PC-3 (cell line): Measurements from ENCODE around the gene SFXN2. TPM values are rescaled to one million over a fixed set of nuclear protein-coding genes. Genes with fewer than 3 reads are reported as not detected.

Experiments
- ATAC-seq: fragments of 200-7000 bp; cut with Tn5 transposase; 2 replicates; pipeline ENCODE4 v1.9.1; 2020; ENCODE audit warnings: mild to moderate bottlenecking, moderate library complexity
- BruUV-seq: library from RNA; stranded (reverse); fragments of 400-500 nt; replicated peaks from 2 replicates; lab custom pipeline; 2021; lab: Mats Ljungman, UMichigan
- CTCF ChIA-PET: fragments of 300-600 bp; sonication (Branson Sonifier 250); formaldehyde crosslinking; loops from one replicate; lab custom pipeline; 2022; ENCODE audit warnings: antibody characterized with exemption; lab: Charles Lee
- POLR2A ChIA-PET: fragments of 300-600 bp; sonication (Branson Sonifier 250); formaldehyde crosslinking; loops from one replicate; lab custom pipeline; 2022; ENCODE audit warnings: antibody characterized with exemption; ENCODE audit not compliant: unreplicated experiment; lab: Charles Lee
- DNase-seq: peaks from one replicate; pipeline ENCODE4 v3.0.0-alpha.2; 2015
- H2AFZ ChIP-seq: fragments of 300-600 bp; sonication (generic); 2 replicates; pipeline ENCODE4 v1.6.0; 2016; ENCODE audit warnings: antibody characterized with exemption, low read length
- H3F3A ChIP-seq: fragments of 300-600 bp; sonication (generic); one replicate; pipeline ENCODE4 v1.6.0; 2017; ENCODE audit warnings: antibody characterized with exemption, low read length, control low read depth, mild to moderate bottlenecking; ENCODE audit not compliant: unreplicated experiment
- H3K27ac ChIP-seq: fragments of 300-600 bp; sonication (generic); 2 replicates; pipeline ENCODE4 v1.5.1; 2016; ENCODE audit warnings: mild to moderate bottlenecking, low read length
- H3K27me3 ChIP-seq: fragments of 300-600 bp; sonication (generic); 2 replicates; pipeline ENCODE4 v1.6.1; 2016; ENCODE audit warnings: low read length, mixed read lengths
- H3K36me3 ChIP-seq: fragments of 300-600 bp; sonication (generic); 2 replicates; pipeline ENCODE4 v1.6.1; 2016; ENCODE audit warnings: low read depth, mixed run types, low read length, mixed read lengths
- H3K4me1 ChIP-seq: fragments of 300-600 bp; sonication (generic); 2 replicates; pipeline ENCODE4 v1.5.1; 2016; ENCODE audit warnings: low read length; ENCODE audit not compliant: insufficient read depth
- H3K4me2 ChIP-seq: fragments of 300-600 bp; sonication (generic); 2 replicates; pipeline ENCODE4 v1.6.0; 2016; ENCODE audit warnings: low read length
- H3K4me3 ChIP-seq: fragments of 300-600 bp; sonication (generic); 2 replicates; pipeline ENCODE4 v1.5.1; 2016; ENCODE audit warnings: mild to moderate bottlenecking, low read length, mixed read lengths
- H3K79me2 ChIP-seq: fragments of 300-600 bp; sonication (generic); 2 replicates; pipeline ENCODE4 v1.6.1; 2017; ENCODE audit warnings: low read length, mixed read lengths
- H3K9ac ChIP-seq: fragments of 300-600 bp; sonication (generic); 2 replicates; pipeline ENCODE4 v1.6.0; 2016; ENCODE audit warnings: mild to moderate bottlenecking, low read length
- H3K9me2 ChIP-seq: fragments of 300-600 bp; sonication (generic); replicated peaks from 2 replicates; pipeline ENCODE4 v1.6.1; 2016; ENCODE audit warnings: mixed run types, low read length, mixed read lengths
- H3K9me3 ChIP-seq: fragments of 300-600 bp; sonication (generic); 2 replicates; pipeline ENCODE4 v1.6.1; 2016; ENCODE audit warnings: low read length, mixed read lengths
- H4K20me1 ChIP-seq: fragments of 300-600 bp; sonication (generic); 2 replicates; pipeline ENCODE4 v1.6.1; 2016; ENCODE audit warnings: low read length, mixed read lengths
- EZH2 ChIP-seq: fragments of 300-600 bp; sonication (generic); IDR thresholded peaks from one replicate; pipeline ENCODE4 v1.6.1; 2017; ENCODE audit warnings: antibody characterized with exemption, mild to moderate bottlenecking, low read length; ENCODE audit not compliant: unreplicated experiment
- EZH2phosphoT487 ChIP-seq: fragments of 300-600 bp; sonication (generic); IDR thresholded peaks from 2 replicates; pipeline ENCODE4 v1.6.1; 2018; ENCODE audit warnings: mild to moderate bottlenecking, antibody characterized with exemption, low read length, borderline replicate concordance
- intact Hi-C: fragments of 100-400 bp; cut with micrococcal nuclease; formaldehyde crosslinking; loops from 2 replicates; pipeline ENCODE4 v1.9.0; 2023
- total RNA-seq: library from RNA; depleted of rRNA; stranded (reverse); fragments of >200 nt; gene quantifications from 2 replicates; pipeline ENCODE4 v1.2.3, GENCODE V29; 2014
- TF ChIP-seq, protein P1 (sequence below): fragments of 300-600 bp; sonication (generic); conservative IDR thresholded peaks from 2 replicates; pipeline ENCODE4 v1.5.1; 2017; ENCODE audit warnings: antibody characterized with exemption, low read depth, mild to moderate bottlenecking, low read length

Gene SFXN2
- total RNA-seq, 1 experiment from 2014 or later, result 10.3 TPM

DNA sequence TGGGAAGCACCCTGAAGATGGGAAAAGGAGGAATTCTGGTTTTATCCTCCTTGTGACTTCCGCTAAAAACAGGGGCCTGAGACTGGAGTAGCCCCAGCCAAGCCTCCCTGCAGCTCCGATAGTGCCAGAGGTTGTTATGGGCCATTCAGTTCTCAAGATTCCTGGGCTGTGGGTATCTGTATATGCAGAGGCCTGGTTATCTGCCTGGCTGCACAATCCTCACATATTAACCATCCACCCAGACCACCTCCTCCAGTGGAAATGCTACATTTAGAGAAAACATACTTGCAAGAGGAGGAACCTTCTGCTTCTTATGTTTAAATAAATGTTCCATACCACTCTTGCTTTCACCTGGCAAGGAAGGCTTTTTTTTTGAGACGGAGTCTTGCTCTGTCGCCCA is 34.8 kb upstream of the SFXN2 start:
- intact Hi-C loops, result loop anchor here (5.0 kb wide), 1 partner anchor 33 kb away; the partner anchor contains the start of genes ARL3 and SFXN2
- DNase-seq, result no peak
- no TSS peak for BruUV-seq
- Histone ChIP-seq H3K4me1 (peaks cover 3% of the 10 kb centered on the region; the same call in 1 of the 2 replicates), H4K20me1 (no peaks in the 10 kb centered on the region), H3K36me3 (no peaks in the 10 kb centered on the region), H3K4me2 (no peak overlapping the region), H2AFZ (no peak overlapping the region), H3F3A (no peaks in the 10 kb centered on the region), H3K9me2 (no peaks in the 10 kb centered on the region), H3K27me3 (no peaks in the 10 kb centered on the region), H3K79me2 (no peaks in the 10 kb centered on the region), H3K9ac (no peak overlapping the region), H3K27ac (no peak overlapping the region), H3K4me3 (no peak overlapping the region), H3K9me3 (no peaks in the 10 kb centered on the region)
- POLR2A ChIA-PET, result interaction anchor here (0.5 kb wide), 1 partner anchor 356 kb away, joined by 5 read pairs; no protein-coding TSS in a partner anchor
- no peak for TF ChIP-seq EZH2phosphoT487
- TF ChIP-seq, protein P1, sequence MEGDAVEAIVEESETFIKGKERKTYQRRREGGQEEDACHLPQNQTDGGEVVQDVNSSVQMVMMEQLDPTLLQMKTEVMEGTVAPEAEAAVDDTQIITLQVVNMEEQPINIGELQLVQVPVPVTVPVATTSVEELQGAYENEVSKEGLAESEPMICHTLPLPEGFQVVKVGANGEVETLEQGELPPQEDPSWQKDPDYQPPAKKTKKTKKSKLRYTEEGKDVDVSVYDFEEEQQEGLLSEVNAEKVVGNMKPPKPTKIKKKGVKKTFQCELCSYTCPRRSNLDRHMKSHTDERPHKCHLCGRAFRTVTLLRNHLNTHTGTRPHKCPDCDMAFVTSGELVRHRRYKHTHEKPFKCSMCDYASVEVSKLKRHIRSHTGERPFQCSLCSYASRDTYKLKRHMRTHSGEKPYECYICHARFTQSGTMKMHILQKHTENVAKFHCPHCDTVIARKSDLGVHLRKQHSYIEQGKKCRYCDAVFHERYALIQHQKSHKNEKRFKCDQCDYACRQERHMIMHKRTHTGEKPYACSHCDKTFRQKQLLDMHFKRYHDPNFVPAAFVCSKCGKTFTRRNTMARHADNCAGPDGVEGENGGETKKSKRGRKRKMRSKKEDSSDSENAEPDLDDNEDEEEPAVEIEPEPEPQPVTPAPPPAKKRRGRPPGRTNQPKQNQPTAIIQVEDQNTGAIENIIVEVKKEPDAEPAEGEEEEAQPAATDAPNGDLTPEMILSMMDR, result no peak
- TF ChIP-seq EZH2, result no peak
- no peak for ATAC-seq
- CTCF ChIA-PET, result no interaction called here

DNA sequence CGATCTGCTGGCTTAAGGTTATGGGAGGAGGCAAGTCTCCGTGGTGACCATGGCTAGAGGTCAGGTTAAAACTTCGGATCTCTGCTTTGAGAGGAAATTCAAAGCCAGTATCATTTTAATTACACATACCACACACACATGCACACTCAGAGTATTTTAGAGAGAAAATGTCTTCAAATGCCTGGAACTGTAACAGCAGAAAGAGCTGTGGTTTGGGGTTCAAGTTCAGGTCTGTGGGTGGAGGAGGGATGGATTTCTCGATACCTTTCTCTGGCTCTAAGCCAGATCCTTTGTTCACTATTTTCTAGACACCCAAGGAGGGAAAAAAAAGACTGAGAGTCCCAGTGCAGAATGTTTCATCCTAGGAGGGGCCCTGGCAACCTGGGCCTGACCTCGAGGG is 32.7 kb upstream of the SFXN2 start:
- POLR2A ChIA-PET, result no interaction called here
- no peak for DNase-seq

DNA sequence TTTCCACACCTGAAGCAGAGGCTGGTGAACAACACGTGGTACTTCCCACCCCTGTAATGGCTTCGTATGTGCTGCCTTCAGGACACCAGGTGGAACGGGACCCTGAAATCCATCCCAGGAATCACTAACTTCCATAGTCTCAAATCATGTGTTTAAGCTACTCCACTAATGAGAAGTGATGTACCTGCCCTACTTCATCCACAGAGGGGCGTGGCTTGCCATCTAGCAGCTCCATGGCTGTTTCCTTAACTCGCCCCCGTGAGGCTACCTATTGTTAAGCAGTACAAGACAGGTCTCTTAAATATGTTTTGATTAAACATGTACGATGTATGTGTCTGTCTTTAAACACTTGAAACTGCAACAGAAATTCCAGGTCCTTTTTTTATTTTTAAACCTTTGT is 32.0 kb upstream of the SFXN2 start:
- no peak overlapping the region for H3K27ac ChIP-seq
- no peaks in the 10 kb centered on the region for H3K9me3 ChIP-seq
- ChIA-PET POLR2A (no interaction called here), CTCF (interaction anchor here (0.6 kb wide), 1 partner anchor 377 kb away, joined by 5 read pairs; no protein-coding TSS in a partner anchor)
- no peak overlapping the region for H3K4me3 ChIP-seq
- H3K36me3 ChIP-seq, result no peaks in the 10 kb centered on the region
- H3K4me2 ChIP-seq, result no peak overlapping the region
- DNase-seq (no peak), ATAC-seq (no peak)
- no peak overlapping the region for H3K9ac ChIP-seq
- intact Hi-C loops, result no loop called here
- H3K9me2 ChIP-seq, result no peaks in the 10 kb centered on the region
- no peak overlapping the region for H2AFZ ChIP-seq
- BruUV-seq, result no TSS peak
- H3K27me3 ChIP-seq, result no peaks in the 10 kb centered on the region
- no peaks in the 10 kb centered on the region for H4K20me1 ChIP-seq
- TF ChIP-seq EZH2phosphoT487 (no peak), EZH2 (no peak)
- TF ChIP-seq, protein P1, result no peak
- H3K79me2 ChIP-seq, result no peaks in the 10 kb centered on the region
- H3K4me1 ChIP-seq, result no peaks in the 10 kb centered on the region
- no peaks in the 10 kb centered on the region for H3F3A ChIP-seq

More for the DNA sequence above, 32.7 kb upstream of the SFXN2 start:
- ATAC-seq, result no peak
- Histone ChIP-seq H2AFZ (no peak overlapping the region), H3K36me3 (no peaks in the 10 kb centered on the region), H4K20me1 (no peaks in the 10 kb centered on the region), H3K27me3 (no peaks in the 10 kb centered on the region), H3K4me2 (no peak overlapping the region), H3K4me3 (no peak overlapping the region), H3F3A (no peaks in the 10 kb centered on the region), H3K4me1 (no peaks in the 10 kb centered on the region), H3K79me2 (no peaks in the 10 kb centered on the region), H3K27ac (no peak overlapping the region), H3K9ac (no peak overlapping the region), H3K9me3 (no peaks in the 10 kb centered on the region), H3K9me2 (no peaks in the 10 kb centered on the region)
- TF ChIP-seq EZH2phosphoT487, result no peak
- TF ChIP-seq, protein P1, result no peak
- TF ChIP-seq EZH2, result no peak
- CTCF ChIA-PET, result no interaction called here
- no TSS peak for BruUV-seq
- intact Hi-C loops, result no loop called here
